Prostate gland (tissue), 2 donors: ENCODE measurements around the gene ACVR2A.

ENCODE experiments used
- POLR2AphosphoS5 ChIP-seq: sonication (generic); formaldehyde crosslinking; IDR thresholded peaks from one replicate; pipeline ENCODE4 v1.6.1; 2017; ENCODE audit warnings: antibody characterized with exemption
- TF ChIP-seq, protein P1 (sequence below), 4 experiments: fragments of 200-600 bp in 2 of 4; fragments of 450-650 bp in 2 of 4; sonication (generic) in 2 of 4; IDR thresholded peaks; 1 replicate in 3 of 4; 2 replicates in 1 of 4; pipeline ENCODE4 v1.5.1; 2016 to 2019; ENCODE audit warnings: antibody characterized with exemption in 4 of 4, mild to moderate bottlenecking in 2 of 4, moderate library complexity in 2 of 4

DNA sequence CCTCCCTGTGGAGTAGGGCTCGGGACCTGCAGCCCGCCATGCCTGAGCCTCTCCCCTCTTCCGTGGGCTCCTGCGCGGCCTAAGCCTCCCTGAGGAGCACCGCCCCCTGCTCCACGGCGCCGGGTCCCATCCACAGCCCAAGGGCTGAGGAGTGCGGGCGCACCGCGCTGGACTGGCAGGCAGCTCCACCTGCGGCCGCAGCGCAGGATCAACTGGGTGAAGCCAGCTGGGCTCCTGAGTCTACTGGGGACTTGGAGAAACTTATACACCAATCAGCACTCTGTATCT lies 17.8 kb upstream of the ACVR2A start:
- TF ChIP-seq, protein P1, sequence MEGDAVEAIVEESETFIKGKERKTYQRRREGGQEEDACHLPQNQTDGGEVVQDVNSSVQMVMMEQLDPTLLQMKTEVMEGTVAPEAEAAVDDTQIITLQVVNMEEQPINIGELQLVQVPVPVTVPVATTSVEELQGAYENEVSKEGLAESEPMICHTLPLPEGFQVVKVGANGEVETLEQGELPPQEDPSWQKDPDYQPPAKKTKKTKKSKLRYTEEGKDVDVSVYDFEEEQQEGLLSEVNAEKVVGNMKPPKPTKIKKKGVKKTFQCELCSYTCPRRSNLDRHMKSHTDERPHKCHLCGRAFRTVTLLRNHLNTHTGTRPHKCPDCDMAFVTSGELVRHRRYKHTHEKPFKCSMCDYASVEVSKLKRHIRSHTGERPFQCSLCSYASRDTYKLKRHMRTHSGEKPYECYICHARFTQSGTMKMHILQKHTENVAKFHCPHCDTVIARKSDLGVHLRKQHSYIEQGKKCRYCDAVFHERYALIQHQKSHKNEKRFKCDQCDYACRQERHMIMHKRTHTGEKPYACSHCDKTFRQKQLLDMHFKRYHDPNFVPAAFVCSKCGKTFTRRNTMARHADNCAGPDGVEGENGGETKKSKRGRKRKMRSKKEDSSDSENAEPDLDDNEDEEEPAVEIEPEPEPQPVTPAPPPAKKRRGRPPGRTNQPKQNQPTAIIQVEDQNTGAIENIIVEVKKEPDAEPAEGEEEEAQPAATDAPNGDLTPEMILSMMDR (IDR thresholded peaks at IDR 0.05), result no peak
- TF ChIP-seq POLR2AphosphoS5, result no peak
